SK-N-SH (cell line): ENCODE data around the gene CELSR2. TPM values are rescaled to one million over a fixed set of nuclear protein-coding genes. Genes with fewer than 3 reads are reported as not detected.

ENCODE experiments used
- CTCF ChIA-PET: fragments of 300-600, 350-600 bp; formaldehyde crosslinking; extraction: SDS; loops from one replicate; lab custom pipeline; 2021; lab: Yijun Ruan, JAX
- POLR2A ChIA-PET: fragments of 350-600 bp; sonication (Branson Sonifier 250); formaldehyde crosslinking; extraction: SDS; loops from one replicate; lab custom pipeline; 2020; ENCODE audit warnings: antibody characterized with exemption, inconsistent platforms; lab: Yijun Ruan, JAX
- DNase-seq: peaks from one replicate; pipeline ENCODE4 v3.0.0; 2012
- H2AFZ ChIP-seq: fragments of 200-600 bp; sonication (generic); 2 replicates; pipeline ENCODE4 v1.8.1; 2016; ENCODE audit warnings: antibody characterized with exemption, mild to moderate bottlenecking, low read depth
- H3F3A ChIP-seq: fragments of 200-600 bp; sonication (generic); replicated peaks from 2 replicates; pipeline ENCODE3; 2016; ENCODE audit warnings: antibody characterized with exemption, mild to moderate bottlenecking; ENCODE audit not compliant: insufficient read depth
- H3K27ac ChIP-seq, 2 experiments: fragments of 200-500 bp in 1 of 2; fragments of 200-600 bp in 1 of 2; sonication (Bioruptor generic) in 1 of 2; sonication (generic), shearing (Covaris generic) in 1 of 2; 2 replicates each; pipeline versions ENCODE4 v1.5.1 to v1.6.1; 2014 to 2016; ENCODE audit warnings: low read depth in 2 of 2, inconsistent platforms in 1 of 2, low read length in 1 of 2, mild to moderate bottlenecking in 1 of 2, mixed read lengths in 1 of 2
- H3K27me3 ChIP-seq: fragments of 200-600 bp; sonication (generic), shearing (Covaris generic); 2 replicates; pipeline ENCODE4 v1.6.1; 2016; ENCODE audit warnings: mixed run types; ENCODE audit not compliant: insufficient read depth
- H3K36me3 ChIP-seq, 2 experiments: fragments of 200-500 bp in 1 of 2; fragments of 200-600 bp in 1 of 2; sonication (Bioruptor generic) in 1 of 2; sonication (generic) in 1 of 2; replicated peaks in 1 of 2; 2 replicates each; pipeline versions ENCODE3 to v1.5.1; 2014 to 2016; ENCODE audit warnings: low read length in 1 of 2, mild to moderate bottlenecking in 1 of 2; ENCODE audit not compliant: insufficient read depth in 2 of 2, control insufficient read depth in 1 of 2
- H3K4me1 ChIP-seq, 2 experiments: fragments of 200-500 bp in 1 of 2; fragments of 200-600 bp in 1 of 2; sonication (Bioruptor generic) in 1 of 2; sonication (generic), shearing (Covaris generic) in 1 of 2; 2 replicates each; pipeline versions ENCODE4 v1.5.1 to v1.6.1; 2014 to 2016; ENCODE audit warnings: low read depth in 1 of 2, low read length in 1 of 2, mixed run types in 1 of 2; ENCODE audit not compliant: insufficient read depth in 2 of 2, control insufficient read depth in 1 of 2
- H3K4me2 ChIP-seq: fragments of 200-600 bp; sonication (generic), shearing (Covaris generic); 2 replicates; pipeline ENCODE4 v1.6.1; 2017; ENCODE audit warnings: mixed run types
- H3K4me3 ChIP-seq, 2 experiments: fragments of 200-500 bp in 1 of 2; fragments of 200-600 bp in 1 of 2; sonication (Bioruptor generic) in 1 of 2; sonication (generic), shearing (Covaris generic) in 1 of 2; 2 replicates each; pipeline versions ENCODE4 v1.5.1 to v1.8.1; 2014 to 2016; ENCODE audit warnings: low read depth in 2 of 2, inconsistent platforms in 1 of 2, low read length in 1 of 2, mild to moderate bottlenecking in 1 of 2, mixed read lengths in 1 of 2, moderate library complexity in 1 of 2
- H3K79me2 ChIP-seq: fragments of 200-600 bp; sonication (generic); 2 replicates; pipeline ENCODE4 v1.8.1; 2017; ENCODE audit warnings: mild to moderate bottlenecking; ENCODE audit not compliant: insufficient read depth
- H3K9ac ChIP-seq: fragments of 200-600 bp; sonication (generic); 2 replicates; pipeline ENCODE4 v1.6.1; 2017; ENCODE audit warnings: mixed run types
- H3K9me2 ChIP-seq: fragments of 200-600 bp; sonication (generic); 2 replicates; pipeline ENCODE4 v1.6.1; 2017; ENCODE audit warnings: mixed run types
- H3K9me3 ChIP-seq: fragments of 200-600 bp; sonication (generic); 2 replicates; pipeline ENCODE4 v1.6.1; 2017; ENCODE audit warnings: mixed run types, mild to moderate bottlenecking, moderate library complexity
- H4K20me1 ChIP-seq: fragments of 200-600 bp; sonication (generic); 2 replicates; pipeline ENCODE4 v1.6.1; 2017; ENCODE audit warnings: mild to moderate bottlenecking, mixed run types; ENCODE audit not compliant: insufficient read depth
- CHD2 ChIP-seq: fragments of 150-350 bp; IDR thresholded peaks from 2 replicates; pipeline ENCODE4 v1.6.1; 2018; ENCODE audit warnings: low read length; ENCODE audit not compliant: partially characterized antibody
- ELF1 ChIP-seq: IDR thresholded peaks from 2 replicates; pipeline ENCODE4 v1.4.0; 2012
- EZH2phosphoT487 ChIP-seq: fragments of 200-600 bp; sonication (generic); IDR thresholded peaks from 2 replicates; pipeline ENCODE4 v1.6.1; 2017; ENCODE audit warnings: low read depth, mixed run types, mild to moderate bottlenecking, antibody characterized with exemption, moderate library complexity, borderline replicate concordance
- FOXJ3 ChIP-seq: sonication (generic); formaldehyde crosslinking; IDR thresholded peaks from 2 replicates; pipeline ENCODE4 v1.5.1; 2020; ENCODE audit warnings: mild to moderate bottlenecking, missing genetic modification reagents
- FOXM1 ChIP-seq: IDR thresholded peaks from 2 replicates; pipeline ENCODE4 v1.4.0; 2012; ENCODE audit warnings: low read depth, mild to moderate bottlenecking
- GABPA ChIP-seq: IDR thresholded peaks from 2 replicates; pipeline ENCODE4 v1.4.0; 2012; ENCODE audit warnings: low read depth, mild to moderate bottlenecking
- IRF3 ChIP-seq: fragments of 150-350 bp; IDR thresholded peaks from 2 replicates; pipeline ENCODE4 v1.6.1; 2016; ENCODE audit warnings: mild to moderate bottlenecking, low read depth, low read length
- MAX ChIP-seq: IDR thresholded peaks from 2 replicates; pipeline ENCODE4 v1.4.0; 2012; ENCODE audit warnings: low read depth
- NFIC ChIP-seq: IDR thresholded peaks from 2 replicates; pipeline ENCODE4 v1.4.0; 2012; ENCODE audit warnings: borderline replicate concordance
- NRF1 ChIP-seq: IDR thresholded peaks from 2 replicates; pipeline ENCODE4 v1.6.1; 2012; ENCODE audit warnings: low read depth, mild to moderate bottlenecking, low read length
- POLR2AphosphoS5 ChIP-seq: IDR thresholded peaks from 2 replicates; pipeline ENCODE4 v1.6.1; 2012; ENCODE audit warnings: low read depth, low read length
- RAD21 ChIP-seq: IDR thresholded peaks from 2 replicates; pipeline ENCODE4 v1.6.1; 2012; ENCODE audit warnings: mild to moderate bottlenecking, low read length
- RFX5 ChIP-seq: IDR thresholded peaks from 2 replicates; pipeline ENCODE4 v1.6.1; 2012; ENCODE audit warnings: mild to moderate bottlenecking, improper control_type of control experiment, low read length
- RXRA ChIP-seq: IDR thresholded peaks from 2 replicates; pipeline ENCODE4 v1.4.0; 2012; ENCODE audit warnings: low read depth, mild to moderate bottlenecking, borderline replicate concordance
- TAF1 ChIP-seq: IDR thresholded peaks from 2 replicates; pipeline ENCODE4 v1.6.1; 2012; ENCODE audit warnings: low read depth, mild to moderate bottlenecking, low read length, moderate library complexity, borderline replicate concordance
- TEAD4 ChIP-seq: IDR thresholded peaks from 2 replicates; pipeline ENCODE4 v1.4.0; 2012; ENCODE audit warnings: mild to moderate bottlenecking, borderline replicate concordance; ENCODE audit not compliant: insufficient read depth
- USF1 ChIP-seq: IDR thresholded peaks from 2 replicates; pipeline ENCODE4 v1.4.0; 2012; ENCODE audit warnings: low read depth, borderline replicate concordance
- USF2 ChIP-seq: fragments of 150-350 bp; IDR thresholded peaks from 2 replicates; pipeline ENCODE4 v1.6.1; 2017; ENCODE audit warnings: antibody characterized with exemption, low read length, low read depth, borderline replicate concordance
- WGBS: methylation state at CpG from one replicate; pipeline ENCODE4 v1.1.6; 2017; ENCODE audit warnings: low lambda C conversion rate; 5-methylcytosine and 5-hydroxymethylcytosine counted together
- polyA plus RNA-seq, 3 experiments: library from polyadenylated mRNA; depleted of rRNA; stranded (reverse); fragments of >200 nt; gene quantifications; 2 replicates each; pipeline ENCODE4 v1.2.3, GENCODE V29; 2012

The CELSR2 gene
- polyA plus RNA-seq, 1 of the 3 experiments (the other 2 are of a cell fraction), result 3.5 TPM

- TF ChIP-seq CHD2, result no peak
- no peak for TF ChIP-seq RXRA
These were observed 67.2 kb downstream of the CELSR2 start (continued) for GRCh38 chr1:109316506-109316905.

- ChIA-PET CTCF (interaction anchor here (0.7 to 1.2 kb wide), 2 partner anchors 19 to 42 kb away, joined by 3 to 5 read pairs; no protein-coding TSS in a partner anchor), POLR2A (no interaction called here)
- Histone ChIP-seq H3K9ac (no peak overlapping the region), H3K27ac (no peak overlapping the region), H3K4me2 (no peak overlapping the region), H3K79me2 (no peaks in the 10 kb centered on the region), H3K4me3 (no peak overlapping the region), H3K36me3 (peaks cover 9 to 26% of the 10 kb centered on the region in 2 experiments), H3K27me3 (no peaks in the 10 kb centered on the region), H3K9me2 (no peaks in the 10 kb centered on the region), H2AFZ (no peak overlapping the region), H3K4me1 (no peaks in the 10 kb centered on the region), H3K9me3 (no peaks in the 10 kb centered on the region), H3F3A (no peaks in the 10 kb centered on the region), H4K20me1 (no peaks in the 10 kb centered on the region)
- 97% methylated on average over 3 of the region's 3 CpGs for WGBS
- DNase-seq, result no peak
- no peak for TF ChIP-seq GABPA
- TF ChIP-seq FOXJ3 (CRISPR knock-in tag), result no peak
- no peak for TF ChIP-seq RXRA
- TF ChIP-seq EZH2phosphoT487, result no peak
- TF ChIP-seq IRF3, result no peak
- TF ChIP-seq MAX, result no peak
- no peak for TF ChIP-seq RFX5
- no peak for TF ChIP-seq TAF1
- TF ChIP-seq NRF1, result no peak
- TF ChIP-seq RAD21, result no peak
- no peak for TF ChIP-seq ELF1
- no peak for TF ChIP-seq POLR2AphosphoS5
- TF ChIP-seq USF2, result no peak
- TF ChIP-seq CHD2, result no peak
- TF ChIP-seq USF1, result no peak
- TF ChIP-seq FOXM1, result no peak
- TF ChIP-seq NFIC, result no peak
- no peak for TF ChIP-seq TEAD4
These were observed 69.8 kb downstream of the CELSR2 start for GRCh38 chr1:109319114-109319513.
